ENCODE measurements around the gene TMEM176A. TPM values are rescaled to one million over a fixed set of nuclear protein-coding genes. Genes with fewer than 3 reads are reported as not detected.

TMEM176A gene
- total and polyA plus RNA-seq, 2 of the 8 experiments (the other 6 are each of a cell fraction or from before 2014, with no cell fraction given), result 1.3 to 1.5 TPM

DNA sequence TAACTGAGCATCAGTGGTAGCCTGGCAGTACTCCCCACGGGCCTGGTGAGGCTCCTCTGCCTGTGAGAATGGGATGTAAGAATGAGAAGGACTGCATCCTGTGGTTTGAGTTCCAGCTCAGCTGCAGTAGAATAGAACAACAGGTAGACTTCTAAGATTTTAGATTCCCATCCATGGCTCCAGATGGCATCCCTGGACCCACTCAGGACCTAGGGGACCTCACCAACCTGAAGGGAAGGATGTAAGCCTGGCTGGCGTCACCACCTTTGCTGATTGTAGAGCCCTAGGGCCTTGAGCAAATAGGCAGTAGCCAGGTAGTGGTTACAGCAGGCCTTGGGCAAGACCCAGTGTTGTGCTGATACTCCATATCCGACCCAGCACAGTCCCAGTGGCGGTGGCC is 42.1 kb downstream of the TMEM176A start:
- no peak overlapping the region for H3K18ac ChIP-seq (ENCODE audit: extremely low read depth, low read length)
- no peak overlapping the region for H2BK5ac ChIP-seq (ENCODE audit: low read depth, low read length)
- POLR2A ChIA-PET (ENCODE audit: partially characterized antibody), result no interaction called here
- no peaks in the 10 kb centered on the region for H3K79me2 ChIP-seq (ENCODE audit: control insufficient read depth in 1 of 2, insufficient read depth in 2 of 2, low read length in 2 of 2)
- no peaks in the 10 kb centered on the region for H3K36me3 ChIP-seq (ENCODE audit: control insufficient read depth in 2 of 4, insufficient read depth in 4 of 4, low read length in 3 of 4)
- no peaks in the 10 kb centered on the region for H3K9me3 ChIP-seq (ENCODE audit: insufficient read depth in 2 of 2, low read depth in 1 of 2, low read length in 1 of 2)
- no peak overlapping the region for H3K56ac ChIP-seq (replicated peaks; ENCODE audit: insufficient read length, low read depth, low read length)
- no peak for FAIRE-seq
- H3K4ac ChIP-seq (replicated peaks; ENCODE audit: insufficient read length, low read depth, low read length), result no peak overlapping the region
- no peaks in the 10 kb centered on the region for H3K79me1 ChIP-seq (ENCODE audit: low read depth, low read length)
- no peak overlapping the region for H4K8ac ChIP-seq (ENCODE audit: extremely low read depth, insufficient read depth, low read length)
- no peaks in the 10 kb centered on the region for H3K23me2 ChIP-seq (ENCODE audit: low read depth, low read length)
- H2BK20ac ChIP-seq (ENCODE audit: low read length), result no peak overlapping the region
- H2BK120ac ChIP-seq (replicated peaks; ENCODE audit: low read depth, low read length), result no peak overlapping the region
- H2BK15ac ChIP-seq (ENCODE audit: low read length), result no peak overlapping the region
- no peak overlapping the region for H2BK12ac ChIP-seq (ENCODE audit: low read depth, low read length)
- CTCF ChIA-PET (ENCODE audit: partially characterized antibody), result interaction anchor here (1.1 to 1.3 kb wide), 3 partner anchors 33 to 111 kb away, joined by 3 to 4 read pairs (median 3); no protein-coding TSS in a partner anchor
- H3K4me2 ChIP-seq (ENCODE audit: insufficient read depth in 1 of 2, low read depth in 2 of 2, low read length in 2 of 2), result no peak overlapping the region
- no peak for TF ChIP-seq FOSL1 (IDR thresholded peaks at IDR 0.05; ENCODE audit: insufficient read depth, low read depth, low read length)
- TF ChIP-seq SAP30 (IDR thresholded peaks at IDR 0.05; ENCODE audit: insufficient read depth, insufficient replicate concordance, low read length), result no peak
- H4K91ac ChIP-seq (replicated peaks; ENCODE audit: insufficient read length, low read length), result no peak overlapping the region
- H3K23ac ChIP-seq (ENCODE audit: insufficient read length), result no peak overlapping the region
- WGBS, 2 experiments (ENCODE audit: extremely low coverage in 1 of 2, insufficient coverage in 1 of 2, insufficient read length in 1 of 2, insufficient replicate concordance in 2 of 2, low coverage in 1 of 2, low lambda C conversion rate in 2 of 2, missing lambda C conversion rate in 1 of 2), result 60% methylated on average over 4 of the region's 4 CpGs; no CpG with 5 or more reads in 1 of the 2 experiments
- no peak overlapping the region for H4K5ac ChIP-seq (ENCODE audit: insufficient read length, low read depth, low read length)
- H3K9ac ChIP-seq (replicated peaks in 1 of 4; ENCODE audit: extremely low read depth in 1 of 4, low read depth in 3 of 4, low read length in 3 of 4), result no peak overlapping the region
- no peak overlapping the region for H3K4me3 ChIP-seq (ENCODE audit: extremely low read depth in 1 of 4, insufficient read depth in 2 of 4, low read depth in 3 of 4, low read length in 4 of 4)
- H2AFZ ChIP-seq (ENCODE audit: low read length), result no peak overlapping the region
- H4K20me1 ChIP-seq (replicated peaks in 1 of 2; ENCODE audit: control insufficient read depth in 1 of 2, insufficient read depth in 2 of 2, low read length in 2 of 2), result no peaks in the 10 kb centered on the region
- no peaks in the 10 kb centered on the region for H3K4me1 ChIP-seq (replicated peaks in 1 of 4; ENCODE audit: control insufficient read depth in 3 of 4, insufficient read depth in 4 of 4, low read length in 3 of 4)
- no peak overlapping the region for H2AK5ac ChIP-seq (ENCODE audit: low read depth, low read length)
- H3K27ac ChIP-seq (ENCODE audit: low read depth, low read length), result no peak overlapping the region
- no peaks in the 10 kb centered on the region; a peak in 1 of 7 replicates for H3K27me3 ChIP-seq (replicated peaks in 1 of 4; ENCODE audit: control insufficient read depth in 3 of 4, extremely low read depth in 1 of 4, insufficient read depth in 3 of 4, low read length in 3 of 4)
- H3K14ac ChIP-seq (ENCODE audit: insufficient read length), result no peak overlapping the region
- DNase-seq (ENCODE audit: low read depth in 1 of 2, low spot score in 2 of 2), result no peak
